ENCODE results near the gene ARAP2.

DNA sequence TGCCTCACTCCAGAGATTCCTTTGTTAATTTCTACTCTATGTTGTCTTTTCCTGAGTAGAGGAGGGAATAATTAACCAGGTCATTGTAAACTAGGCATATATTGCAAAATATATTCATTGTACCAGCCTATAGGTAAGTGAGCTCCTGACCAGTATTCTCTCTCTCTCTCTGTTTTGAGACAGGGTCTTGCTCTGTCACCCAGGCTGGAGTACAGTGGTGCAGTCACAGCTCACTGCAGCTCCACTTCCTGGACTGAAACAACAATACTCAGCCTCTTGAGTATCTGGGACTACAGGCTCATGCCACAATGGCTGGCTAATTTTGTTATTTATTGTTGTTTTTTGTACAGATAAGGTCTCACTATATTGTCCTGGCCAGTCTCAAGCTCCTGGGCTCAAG lies 198.3 kb downstream of the ARAP2 start:
- TF ChIP-seq POLR2AphosphoS5 (IDR thresholded peaks at IDR 0.05; ENCODE audit: low read depth, low read length), result no peak
- TF ChIP-seq POLR2A (IDR thresholded peaks at IDR 0.05; ENCODE audit: low read depth, low read length), result no peak
- no peak for TF ChIP-seq TAF1 (IDR thresholded peaks at IDR 0.05; ENCODE audit: borderline replicate concordance, low read depth, low read length)
